ENCODE data around the gene MUTYH.

MUTYH gene

GRCh38 chr1:45348609-45348965 is 8.3 kb upstream of the MUTYH start:
- DNase-seq, result no peak

GRCh38 chr1:45348020-45348419 is 7.8 kb upstream of the MUTYH start:
- DNase-seq, result no peak

- DNase-seq, result no peak
Observed at GRCh38 chr1:45346473-45346872, 6.2 kb upstream of the MUTYH start.

GRCh38 chr1:45345014-45345413 is 4.8 kb upstream of the MUTYH start:
- DNase-seq, result no peak

- DNase-seq, result no peak
Observed at GRCh38 chr1:45344499-45344898, 4.3 kb upstream of the MUTYH start.

- DNase-seq, result no peak
Observed at GRCh38 chr1:45340816-45341466, 701 bp upstream of the MUTYH start.

- no peak for DNase-seq
Observed at GRCh38 chr1:45337630-45338325, 2.5 kb downstream of the MUTYH start.

GRCh38 chr1:45335855-45336324 is 4.3 kb downstream of the MUTYH start:
- DNase-seq, result no peak

- DNase-seq, result no peak
Observed at GRCh38 chr1:45334308-45335245, 5.7 kb downstream of the MUTYH start.

GRCh38 chr1:45332346-45332720 is 7.9 kb downstream of the MUTYH start:
- DNase-seq, result no peak

GRCh38 chr1:45331436-45332345 is 8.5 kb downstream of the MUTYH start:
- no peak for DNase-seq

- no peak for DNase-seq
Observed at GRCh38 chr1:45329445-45329844, 10.8 kb downstream of the MUTYH start.

GRCh38 chr1:45328680-45329079 is 11.6 kb downstream of the MUTYH start:
- DNase-seq, result no peak

GRCh38 chr1:45327644-45328515 is 12.4 kb downstream of the MUTYH start:
- no peak for DNase-seq

- DNase-seq, result peak; percentile 67
Observed at GRCh38 chr1:45326627-45327623, 13.3 kb downstream of the MUTYH start, which contains the start of gene HPDL. HPDL (plus strand) TSS chr1:45326895; CDS start chr1:45327149, 254 bp downstream.

- DNase-seq, result no peak
Observed at GRCh38 chr1:45325851-45326506, 14.3 kb downstream of the MUTYH start.

- DNase-seq, result no peak
Observed at GRCh38 chr1:45322486-45323040, 17.7 kb downstream of the MUTYH start.

- no peak for DNase-seq
Observed at GRCh38 chr1:45321444-45321843, 18.8 kb downstream of the MUTYH start.

- DNase-seq, result no peak
Observed at GRCh38 chr1:45319761-45320160, 20.5 kb downstream of the MUTYH start.

Measured in activated naive CD4-positive, alpha-beta T cell treated with Interleukin-2 at 50 U/mL for 16 hours (primary cell).